Lower leg skin (tissue), 4 donors: ENCODE results near the gene SLC28A3. TPM values are rescaled to one million over a fixed set of nuclear protein-coding genes. Genes with fewer than 3 reads are reported as not detected.

Experiments
- DNase-seq, 2 donors: peaks; one replicate each; pipeline ENCODE4 v3.0.0-alpha.2; 2019; ENCODE audit warnings: low spot score in 2 of 2
- H3K4me3 ChIP-seq: fragments of 200-600 bp; sonication (generic); 2 replicates; pipeline ENCODE4 v1.5.1; 2017; ENCODE audit warnings: mild to moderate bottlenecking, low read depth; ENCODE audit not compliant: poor library complexity, severe bottlenecking
- CTCF ChIP-seq, 3 donors: fragments of 450-650 bp; IDR thresholded peaks; one replicate each; pipeline ENCODE4 v1.5.1; 2016; ENCODE audit warnings: antibody characterized with exemption in 3 of 3, mild to moderate bottlenecking in 3 of 3, moderate library complexity in 2 of 3
- POLR2A ChIP-seq, 2 donors: fragments of 450-650 bp; IDR thresholded peaks; one replicate each; pipeline ENCODE4 v1.6.1; 2016 to 2017; ENCODE audit warnings: antibody characterized with exemption in 2 of 2, mild to moderate bottlenecking in 1 of 2, moderate library complexity in 1 of 2
- WGBS, 2 donors: methylation state at CpG; one replicate each; pipeline ENCODE4 v1.1.5; 2018; 5-methylcytosine and 5-hydroxymethylcytosine counted together
- intact Hi-C: fragments of 100-400 bp; cut with DNase I; formaldehyde crosslinking; loops from one replicate; pipeline ENCODE4 v1.15.0; 2023; ENCODE audit warnings: low total_unique reads
- total RNA-seq, 4 donors: library from RNA; depleted of rRNA; stranded (reverse); fragments of >200 nt; gene quantifications; one replicate each; pipeline ENCODE4 v1.1.0, GENCODE V29; 2016

Gene SLC28A3
- total RNA-seq, 4 donors from 2014 or later: 9.5 to 19.0 (median 13.6) TPM

DNA sequence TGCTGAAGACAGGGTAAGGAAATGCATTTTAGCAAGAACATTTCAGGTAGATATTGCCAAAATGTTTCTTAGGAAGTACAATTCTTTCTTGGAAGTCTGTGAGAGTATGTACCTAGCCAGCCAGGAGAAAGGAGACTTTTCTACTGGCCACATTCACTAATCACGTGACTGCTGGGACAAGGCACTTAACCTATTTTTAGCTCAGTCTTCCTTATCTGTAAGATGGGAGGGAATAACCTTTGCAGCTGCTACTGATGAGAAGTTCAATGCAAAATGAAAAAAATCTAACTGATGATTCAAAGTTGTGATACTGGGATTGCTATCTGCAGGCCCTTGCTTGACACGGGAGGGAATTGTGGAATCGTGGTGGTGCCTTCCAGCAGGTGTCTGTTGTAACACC is 42.6 kb upstream of the SLC28A3 start:
- TF ChIP-seq CTCF (IDR thresholded peaks at IDR 0.05) (no peak), POLR2A (IDR thresholded peaks at IDR 0.05) (no peak)
- no peak overlapping the region for H3K4me3 ChIP-seq
- intact Hi-C loops: no loop called here
- peak in 1 of 2 donors; percentile 26 for DNase-seq
- WGBS, 2 donors: 46 to 63% methylated on average over 3 of the region's 3 CpGs

DNA sequence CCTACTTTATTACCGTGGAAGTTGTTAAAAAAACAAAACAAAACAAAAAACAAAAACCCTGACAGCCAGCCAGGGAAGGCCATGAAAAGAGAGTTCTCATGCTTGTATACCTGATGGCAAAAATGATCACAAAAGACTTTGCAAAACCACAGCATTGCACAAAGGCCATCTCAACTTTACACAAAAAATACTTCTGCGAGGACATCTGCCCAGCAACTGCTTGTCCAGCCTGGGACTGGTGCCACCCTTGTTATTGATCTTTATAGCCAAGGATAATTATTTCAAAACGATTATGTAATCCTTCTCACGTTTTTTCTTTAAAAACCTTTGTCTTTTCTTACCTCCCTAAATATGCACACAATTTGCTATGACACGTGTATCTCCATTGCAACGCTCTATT is 42.2 kb upstream of the SLC28A3 start:
- H3K4me3 ChIP-seq: no peak overlapping the region
- intact Hi-C loops: no loop called here
- peak in 1 of 2 donors; percentile 7 for DNase-seq
- WGBS, 2 donors: 51% methylated on average over 6 of the region's 6 CpGs
- TF ChIP-seq POLR2A (IDR thresholded peaks at IDR 0.05) (no peak), CTCF (IDR thresholded peaks at IDR 0.05) (no peak)

DNA sequence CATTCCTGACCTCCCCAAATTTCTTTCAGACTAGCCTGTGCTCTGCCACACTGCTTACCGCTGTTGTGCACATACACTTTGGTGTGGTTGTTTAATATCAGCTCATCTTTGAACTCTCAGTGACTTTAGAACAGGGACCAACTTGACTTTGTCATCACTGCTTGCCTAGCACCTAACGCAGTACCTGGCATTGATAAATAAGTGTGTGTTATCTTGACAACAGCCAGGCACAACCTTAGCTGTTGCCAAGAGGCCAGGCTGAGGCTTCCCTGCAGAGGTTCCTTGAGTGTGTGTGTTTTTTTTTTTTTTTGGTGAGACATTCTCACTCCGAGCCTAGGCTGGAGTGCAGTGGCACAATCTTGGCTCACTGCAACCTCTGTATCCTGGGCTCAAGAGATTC is 41.0 kb upstream of the SLC28A3 start:
- H3K4me3 ChIP-seq: no peak overlapping the region
- intact Hi-C loops: no loop called here
- peak in 1 of 2 donors; percentile 40 for DNase-seq
- TF ChIP-seq CTCF (IDR thresholded peaks at IDR 0.05) (no peak), POLR2A (IDR thresholded peaks at IDR 0.05) (no peak)
- WGBS, 2 donors: 76 to 79% methylated on average over 3 of the region's 3 CpGs

GRCh38 chr9:84379740-84380139 is 39.2 kb upstream of the SLC28A3 start:
- DNase-seq: no peak
- intact Hi-C loops: no loop called here
- no peak for TF ChIP-seq POLR2A (IDR thresholded peaks at IDR 0.05)
- no peak for TF ChIP-seq CTCF (IDR thresholded peaks at IDR 0.05)
- H3K4me3 ChIP-seq: no peak overlapping the region

- intact Hi-C loops: no loop called here
- H3K4me3 ChIP-seq: no peak overlapping the region
- TF ChIP-seq CTCF (IDR thresholded peaks at IDR 0.05): no peak
- no peak for TF ChIP-seq POLR2A (IDR thresholded peaks at IDR 0.05)
- 62 to 66% methylated on average over 3 of the region's 3 CpGs for WGBS, 2 donors
- no peak for DNase-seq
Measured at GRCh38 chr9:84375954-84376353, 35.4 kb upstream of the SLC28A3 start.

- TF ChIP-seq CTCF (IDR thresholded peaks at IDR 0.05): no peak
- no peak for TF ChIP-seq POLR2A (IDR thresholded peaks at IDR 0.05)
- DNase-seq: no peak
- intact Hi-C loops: no loop called here
- 16 to 17% methylated on average over 2 of the region's 2 CpGs for WGBS, 2 donors
- no peak overlapping the region for H3K4me3 ChIP-seq
Measured at GRCh38 chr9:84374516-84374915, 34.0 kb upstream of the SLC28A3 start.
